Activated CD4-positive, alpha-beta T cell treated with anti-CD3 and anti-CD28 coated beads, Interleukin-2, amount 50 U/mL, for 24 hours (primary cell): ENCODE data around the gene TIMP1.
A peak's percentile ranks its signal among the peaks of the same experiment; 100 is the strongest.
"Not testable (repeated sequence)": the region's sequence is repeated elsewhere in the genome, so short reads cannot be mapped to it uniquely, and the experiment has no call there.

Experiments
- DNase-seq, 2 donors: peaks; one replicate each; pipeline ENCODE4 v3.0.0-alpha.2; 2020; ENCODE audit warnings: low read depth in 1 of 2, low spot score in 1 of 2

Gene TIMP1

GRCh38 chrX:47603125-47603524 lies 20.9 kb downstream of the TIMP1 start:
- DNase-seq, result not testable (repeated sequence)

- no peak for DNase-seq
Measured at GRCh38 chrX:47605024-47605423, 22.8 kb downstream of the TIMP1 start.

GRCh38 chrX:47607091-47607490 lies 24.9 kb downstream of the TIMP1 start:
- no peak for DNase-seq

GRCh38 chrX:47608130-47608810 lies 26.0 kb downstream of the TIMP1 start:
- DNase-seq, result no peak

- DNase-seq, result no peak
Measured at GRCh38 chrX:47610511-47610910, 28.3 kb downstream of the TIMP1 start.

GRCh38 chrX:47611489-47611888 lies 29.3 kb downstream of the TIMP1 start:
- DNase-seq, result no peak

GRCh38 chrX:47611926-47612325 lies 29.7 kb downstream of the TIMP1 start:
- DNase-seq, result no peak

- DNase-seq, result no peak
Measured at GRCh38 chrX:47612418-47612817, 30.2 kb downstream of the TIMP1 start.

GRCh38 chrX:47613082-47613481 lies 30.8 kb downstream of the TIMP1 start:
- DNase-seq, result no peak

- no peak for DNase-seq
Measured at GRCh38 chrX:47614618-47615017, 32.4 kb downstream of the TIMP1 start.

GRCh38 chrX:47618923-47619485 lies 36.8 kb downstream of the TIMP1 start:
- DNase-seq, result no peak

GRCh38 chrX:47619486-47620302 lies 37.5 kb downstream of the TIMP1 start, which contains the start of gene SYN1:
Gene SYN1, minus strand, starts transcription at chrX:47619857. Its CDS starts 129 bp downstream, at chrX:47619728.
- peak; percentile 55 to 59 for DNase-seq

GRCh38 chrX:47620303-47620685 lies 38.1 kb downstream of the TIMP1 start:
- DNase-seq, result no peak

- DNase-seq, result no peak
Measured at GRCh38 chrX:47621851-47622250, 39.6 kb downstream of the TIMP1 start.

- no peak for DNase-seq
Measured at GRCh38 chrX:47623540-47624027, 41.3 kb downstream of the TIMP1 start.

- DNase-seq, result no peak
Measured at GRCh38 chrX:47625365-47625764, 43.1 kb downstream of the TIMP1 start.

- no peak for DNase-seq
Measured at GRCh38 chrX:47628982-47629381, 46.7 kb downstream of the TIMP1 start.

GRCh38 chrX:47629419-47630200 lies 47.4 kb downstream of the TIMP1 start, which contains the start of gene CFP:
Gene CFP, minus strand, starts transcription at chrX:47629930. Its CDS starts 86 bp downstream, at chrX:47629844.
- no peak for DNase-seq

- DNase-seq, result no peak
Measured at GRCh38 chrX:47631676-47632075, 49.4 kb downstream of the TIMP1 start.

- DNase-seq, result no peak
Measured at GRCh38 chrX:47632666-47633065, 50.4 kb downstream of the TIMP1 start.
